Measurements from ENCODE around the gene CRHR2.

Gene CRHR2

GRCh38 chr7:30664184-30664885, 17.9 kb downstream of the CRHR2 start:
- DNase-seq (ENCODE audit: extremely low read depth, low read depth): no peak
- H3K4me3 ChIP-seq (replicated peaks; ENCODE audit: low read depth, low read length): no peak overlapping the region
- TF ChIP-seq CTCF (IDR thresholded peaks at IDR 0.05; ENCODE audit: low read depth, low read length, missing control alignments): no peak

DNA sequence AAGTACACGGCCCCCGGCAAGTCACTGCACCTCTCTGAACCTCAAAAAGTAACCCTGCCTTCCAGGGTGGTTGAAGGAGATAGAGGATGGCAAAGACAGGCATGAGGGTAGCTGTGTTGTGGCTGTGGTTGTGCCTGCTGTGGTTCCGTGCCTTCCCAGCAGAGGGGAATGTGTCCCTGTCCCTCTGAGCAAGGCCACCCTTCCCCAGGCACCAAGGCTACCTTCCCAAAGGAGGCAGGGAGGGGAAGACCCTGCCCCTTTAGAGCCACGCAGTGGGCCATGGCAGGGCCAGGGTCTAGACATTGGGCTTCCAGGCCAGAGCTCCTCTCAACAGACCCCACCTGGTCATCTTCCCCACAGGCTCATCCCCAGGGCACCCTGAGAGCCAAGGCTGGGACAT, 18.8 kb downstream of the CRHR2 start:
- no peak for DNase-seq (ENCODE audit: extremely low read depth, low read depth)
- no peak overlapping the region for H3K4me3 ChIP-seq (replicated peaks; ENCODE audit: low read depth, low read length)
- TF ChIP-seq CTCF (IDR thresholded peaks at IDR 0.05; ENCODE audit: low read depth, low read length, missing control alignments): no peak

- no peak for TF ChIP-seq CTCF (IDR thresholded peaks at IDR 0.05; ENCODE audit: low read depth, low read length, missing control alignments)
- H3K4me3 ChIP-seq (replicated peaks; ENCODE audit: low read depth, low read length): no peak overlapping the region
- DNase-seq (ENCODE audit: extremely low read depth, low read depth): no peak
Observed at GRCh38 chr7:30662431-30662939, 19.8 kb downstream of the CRHR2 start.

DNA sequence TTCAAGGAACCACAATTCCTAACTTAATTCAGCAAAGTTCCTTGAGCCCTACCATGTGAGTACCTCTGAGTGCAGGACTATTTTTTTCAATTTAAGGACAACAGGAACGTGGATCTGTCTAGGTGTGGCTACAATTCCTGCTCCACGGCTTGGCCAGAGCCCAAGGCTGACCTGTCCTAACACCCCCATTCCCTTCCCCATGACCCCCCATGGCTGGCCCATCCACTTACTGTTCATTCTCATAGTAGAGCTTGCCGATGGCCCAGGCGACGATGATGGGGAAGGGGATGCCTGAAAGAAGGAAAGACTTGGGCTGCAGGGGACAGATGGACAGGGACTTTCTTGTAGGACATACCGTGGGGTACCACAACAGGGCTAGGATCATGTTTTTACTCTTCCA, 20.3 kb downstream of the CRHR2 start:
- TF ChIP-seq CTCF (IDR thresholded peaks at IDR 0.05; ENCODE audit: low read depth, low read length, missing control alignments): no peak
- DNase-seq (ENCODE audit: extremely low read depth, low read depth): no peak
- H3K4me3 ChIP-seq (replicated peaks; ENCODE audit: low read depth, low read length): no peak overlapping the region

GRCh38 chr7:30660331-30661255, 21.7 kb downstream of the CRHR2 start:
- DNase-seq (ENCODE audit: extremely low read depth, low read depth): no peak
- no peak for TF ChIP-seq CTCF (IDR thresholded peaks at IDR 0.05; ENCODE audit: low read depth, low read length, missing control alignments)
- no peak overlapping the region for H3K4me3 ChIP-seq (replicated peaks; ENCODE audit: low read depth, low read length)

- no peak for DNase-seq (ENCODE audit: extremely low read depth, low read depth)
- no peak overlapping the region for H3K4me3 ChIP-seq (replicated peaks; ENCODE audit: low read depth, low read length)
- TF ChIP-seq CTCF (IDR thresholded peaks at IDR 0.05; ENCODE audit: low read depth, low read length, missing control alignments): no peak
Observed at GRCh38 chr7:30659312-30659711, 22.9 kb downstream of the CRHR2 start.

All from HFF-Myc (cell line).